Esophagus muscularis mucosa (tissue), 4 donors: ENCODE data around the gene CD6. TPM values are rescaled to one million over a fixed set of nuclear protein-coding genes. Genes with fewer than 3 reads are reported as not detected.

Experiments
- DNase-seq: peaks from one replicate; pipeline ENCODE4 v3.0.0-alpha.2; 2017; ENCODE audit errors: extremely low spot score
- H3K27ac ChIP-seq, 4 donors: fragments of 200-600 bp; sonication (generic); replicated peaks in 1 of 4; 1 replicate in 3 of 4; 2 replicates in 1 of 4; pipeline ENCODE4 v1.5.1; 2016 to 2019; ENCODE audit warnings: mild to moderate bottlenecking in 1 of 4
- H3K27me3 ChIP-seq, 4 donors: fragments of 200-600 bp; sonication (generic); one replicate each; pipeline versions ENCODE4 v1.5.1 to v1.6.0; 2016 to 2019
- H3K36me3 ChIP-seq, 4 donors: fragments of 200-600 bp; sonication (generic); one replicate each; pipeline ENCODE4 v1.5.1; 2016 to 2019
- H3K4me1 ChIP-seq, 4 donors: fragments of 200-600 bp; sonication (generic); one replicate each; pipeline ENCODE4 v1.5.1; 2016 to 2019
- H3K4me3 ChIP-seq, 4 donors: fragments of 200-600 bp; sonication (generic); 1 replicate in 2 of 4; 2 replicates in 2 of 4; pipeline ENCODE4 v1.5.1; 2016 to 2019; ENCODE audit warnings: mild to moderate bottlenecking in 4 of 4, moderate library complexity in 1 of 4
- H3K9me3 ChIP-seq, 4 donors: fragments of 200-600 bp; sonication (generic); 1 replicate in 3 of 4; 2 replicates in 1 of 4; pipeline ENCODE4 v1.5.1; 2016 to 2019
- CTCF ChIP-seq, 3 experiments: fragments of 200-600 bp in 2 of 3; fragments of 450-650 bp in 1 of 3; sonication (generic) in 2 of 3; IDR thresholded peaks; one replicate each; pipeline ENCODE4 v1.5.1; 2017 to 2019; ENCODE audit warnings: antibody characterized with exemption in 3 of 3, mild to moderate bottlenecking in 2 of 3, moderate library complexity in 1 of 3
- EP300 ChIP-seq: sonication (generic); formaldehyde crosslinking; IDR thresholded peaks from one replicate; pipeline ENCODE4 v1.6.1; 2017; ENCODE audit warnings: antibody characterized with exemption
- POLR2A ChIP-seq: fragments of 450-650 bp; IDR thresholded peaks from one replicate; pipeline ENCODE4 v1.6.1; 2017; ENCODE audit warnings: antibody characterized with exemption, moderate library complexity, mild to moderate bottlenecking, low read depth
- POLR2AphosphoS5 ChIP-seq, 2 donors: sonication (generic); formaldehyde crosslinking; IDR thresholded peaks; one replicate each; pipeline ENCODE4 v1.6.1; 2017; ENCODE audit warnings: antibody characterized with exemption in 2 of 2
- WGBS: methylation state at CpG from one replicate; pipeline ENCODE4 v1.1.5; 2018; 5-methylcytosine and 5-hydroxymethylcytosine counted together
- intact Hi-C: fragments of 100-400 bp; cut with DNase I; formaldehyde crosslinking; loops from one replicate; pipeline ENCODE4 v1.15.1; 2023
- total RNA-seq, 4 donors: library from RNA; depleted of rRNA; stranded (reverse); fragments of >200 nt; gene quantifications; one replicate each; pipeline versions ENCODE4 v1.1.0 to v1.2.1, GENCODE V29; 2016

CD6 gene
- total RNA-seq, 4 donors from 2014 or later: 0.32 to 2.2 (median 1.3) TPM; not detected in 1

- peak overlapping the region; percentile 57 to 66 (median 59) for H3K4me3 ChIP-seq
- TF ChIP-seq POLR2AphosphoS5 (IDR thresholded peaks at IDR 0.05) (no peak), POLR2A (no peak), CTCF (IDR thresholded peaks at IDR 0.05) (no peak), EP300 (no peak)
- peak overlapping the region; percentile 82 to 86 (median 85) for H3K27ac ChIP-seq
- no peaks in the 10 kb centered on the region for H3K27me3 ChIP-seq
- WGBS: 67% methylated on average over 6 of the region's 6 CpGs
- no peak for DNase-seq
- H3K9me3 ChIP-seq: no peaks in the 10 kb centered on the region
- intact Hi-C loops: no loop called here
- peaks cover 0 to 25% (median 16%) of the 10 kb centered on the region in 4 donors for H3K36me3 ChIP-seq
- peaks cover 11 to 67% (median 49%) of the 10 kb centered on the region in 4 donors for H3K4me1 ChIP-seq
Measured at GRCh38 chr11:60950024-60950423, 21.5 kb upstream of the CD6 start.

GRCh38 chr11:60950933-60951605, 20.4 kb upstream of the CD6 start:
- 15% methylated on average over 7 of the region's 86 CpGs for WGBS
- intact Hi-C loops: no loop called here
- peak overlapping the region; percentile 82 to 86 (median 85) for H3K27ac ChIP-seq

GRCh38 chr11:60951606-60951903, 19.9 kb upstream of the CD6 start:
- TF ChIP-seq EP300: no peak
- TF ChIP-seq POLR2A: no peak
- no peak for TF ChIP-seq CTCF (IDR thresholded peaks at IDR 0.05)
- no peak for TF ChIP-seq POLR2AphosphoS5 (IDR thresholded peaks at IDR 0.05)
- Histone ChIP-seq H3K4me1 (peaks cover 11 to 55% (median 49%) of the 10 kb centered on the region in 4 donors), H3K9me3 (no peaks in the 10 kb centered on the region), H3K4me3 (peak overlapping the region; percentile 57 to 66 (median 59)), H3K36me3 (peaks cover 0 to 9% (median 2%) of the 10 kb centered on the region in 4 donors), H3K27me3 (no peaks in the 10 kb centered on the region), H3K27ac (peak overlapping the region; percentile 82 to 86 (median 85))
- no peak for DNase-seq
- WGBS: 18% methylated on average over 8 of the region's 8 CpGs
- intact Hi-C loops: no loop called here

More at GRCh38 chr11:60950933-60951605, 20.4 kb upstream of the CD6 start:
- H3K4me1 ChIP-seq: peaks cover 11 to 60% (median 49%) of the 10 kb centered on the region in 4 donors
- DNase-seq: no peak
- H3K9me3 ChIP-seq: no peaks in the 10 kb centered on the region
- TF ChIP-seq EP300: no peak
- TF ChIP-seq POLR2A: no peak
- no peak for TF ChIP-seq CTCF (IDR thresholded peaks at IDR 0.05)
- TF ChIP-seq POLR2AphosphoS5 (IDR thresholded peaks at IDR 0.05): no peak
- peaks cover 0 to 14% (median 7%) of the 10 kb centered on the region in 4 donors for H3K36me3 ChIP-seq
- no peaks in the 10 kb centered on the region for H3K27me3 ChIP-seq
- peak overlapping the region; percentile 57 to 66 (median 59) for H3K4me3 ChIP-seq

GRCh38 chr11:60951904-60952741, 19.4 kb upstream of the CD6 start, which contains the start of gene SLC15A3:
SLC15A3 (minus strand) TSS chr11:60952176; CDS start chr11:60951551, 625 bp downstream.
- Histone ChIP-seq H3K9me3 (no peaks in the 10 kb centered on the region), H3K27ac (peak within 1 kb of the TSS; percentile 82 to 86 (median 85)), H3K36me3 (peaks cover 0 to 6% (median 0%) of the 10 kb centered on the region in 4 donors), H3K4me1 (peaks cover 11 to 53% (median 50%) of the 10 kb centered on the region in 4 donors), H3K27me3 (no peaks in the 10 kb centered on the region), H3K4me3 (peak within 1 kb of the TSS; percentile 57 to 66 (median 59))
- peak; percentile 29 to 48 for TF ChIP-seq POLR2AphosphoS5 (IDR thresholded peaks at IDR 0.05)
- TF ChIP-seq EP300: no peak
- WGBS: 13% methylated on average over 22 of the region's 23 CpGs
- DNase-seq: no peak
- intact Hi-C loops: no loop called here

GRCh38 chr11:60952742-60953170, 18.7 kb upstream of the CD6 start:
- Histone ChIP-seq H3K27me3 (no peaks in the 10 kb centered on the region), H3K9me3 (no peaks in the 10 kb centered on the region), H3K4me3 (peak overlapping the region; percentile 57 to 66 (median 59)), H3K27ac (peak overlapping the region; percentile 82 to 86 (median 85)), H3K36me3 (peaks cover 0 to under 1% (median 0%) of the 10 kb centered on the region in 4 donors), H3K4me1 (peaks cover 11 to 56% (median 45%) of the 10 kb centered on the region in 4 donors)
- DNase-seq: no peak
- TF ChIP-seq EP300 (no peak), POLR2A (no peak), POLR2AphosphoS5 (IDR thresholded peaks at IDR 0.05) (no peak), CTCF (IDR thresholded peaks at IDR 0.05) (no peak)
- WGBS: 58% methylated on average over 2 of the region's 3 CpGs
- intact Hi-C loops: no loop called here
